Measurements from ENCODE around the gene VCAN. TPM values are rescaled to one million over a fixed set of nuclear protein-coding genes. Genes with fewer than 3 reads are reported as not detected.

VCAN gene
- total RNA-seq, 1 donor = 543 TPM

GRCh38 chr5:83473346-83474160, 2.0 kb downstream of the VCAN start:
- H3K79me2 ChIP-seq (ENCODE audit: insufficient read depth, low read length) = peaks cover 36% of the 10 kb centered on the region
- H3K4me3 ChIP-seq (ENCODE audit: insufficient read depth, low read length) = peak overlapping the region; percentile 89
- peak; percentile 98 for DNase-seq (ENCODE audit: insufficient read length, low spot score, missing footprints)
- peaks cover 22% of the 10 kb centered on the region for H3K27me3 ChIP-seq (ENCODE audit: insufficient read depth, low read length)
- H3K4me2 ChIP-seq (ENCODE audit: insufficient read depth, low read length) = peak overlapping the region; percentile 92
- peaks cover 7% of the 10 kb centered on the region for H3K36me3 ChIP-seq (ENCODE audit: insufficient read depth, low read length)
- peak overlapping the region; percentile 92 for H2AFZ ChIP-seq (ENCODE audit: low read length)
- peaks cover 26% of the 10 kb centered on the region for H3K4me1 ChIP-seq (ENCODE audit: insufficient read depth, low read length)
- H3K9me3 ChIP-seq (ENCODE audit: low read depth, low read length) = no peaks in the 10 kb centered on the region
- no peaks in the 10 kb centered on the region for H4K20me1 ChIP-seq (ENCODE audit: insufficient read depth, low read length)
- peak overlapping the region; percentile 98 for H3K27ac ChIP-seq (ENCODE audit: low read depth, low read length)
- TF ChIP-seq, protein P1, sequence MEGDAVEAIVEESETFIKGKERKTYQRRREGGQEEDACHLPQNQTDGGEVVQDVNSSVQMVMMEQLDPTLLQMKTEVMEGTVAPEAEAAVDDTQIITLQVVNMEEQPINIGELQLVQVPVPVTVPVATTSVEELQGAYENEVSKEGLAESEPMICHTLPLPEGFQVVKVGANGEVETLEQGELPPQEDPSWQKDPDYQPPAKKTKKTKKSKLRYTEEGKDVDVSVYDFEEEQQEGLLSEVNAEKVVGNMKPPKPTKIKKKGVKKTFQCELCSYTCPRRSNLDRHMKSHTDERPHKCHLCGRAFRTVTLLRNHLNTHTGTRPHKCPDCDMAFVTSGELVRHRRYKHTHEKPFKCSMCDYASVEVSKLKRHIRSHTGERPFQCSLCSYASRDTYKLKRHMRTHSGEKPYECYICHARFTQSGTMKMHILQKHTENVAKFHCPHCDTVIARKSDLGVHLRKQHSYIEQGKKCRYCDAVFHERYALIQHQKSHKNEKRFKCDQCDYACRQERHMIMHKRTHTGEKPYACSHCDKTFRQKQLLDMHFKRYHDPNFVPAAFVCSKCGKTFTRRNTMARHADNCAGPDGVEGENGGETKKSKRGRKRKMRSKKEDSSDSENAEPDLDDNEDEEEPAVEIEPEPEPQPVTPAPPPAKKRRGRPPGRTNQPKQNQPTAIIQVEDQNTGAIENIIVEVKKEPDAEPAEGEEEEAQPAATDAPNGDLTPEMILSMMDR (IDR thresholded peaks at IDR 0.05; ENCODE audit: extremely low read depth, low read depth, low read length) = peak; percentile 93

- Histone ChIP-seq H2AFZ (ENCODE audit: low read length) (peak overlapping the region; percentile 92), H3K4me3 (ENCODE audit: insufficient read depth, low read length) (peak overlapping the region; percentile 89), H3K36me3 (ENCODE audit: insufficient read depth, low read length) (peaks cover 14% of the 10 kb centered on the region), H3K79me2 (ENCODE audit: insufficient read depth, low read length) (peaks cover 43% of the 10 kb centered on the region), H4K20me1 (ENCODE audit: insufficient read depth, low read length) (peaks cover 2% of the 10 kb centered on the region), H3K27ac (ENCODE audit: low read depth, low read length) (peak overlapping the region; percentile 98), H3K27me3 (ENCODE audit: insufficient read depth, low read length) (peaks cover 15% of the 10 kb centered on the region), H3K4me1 (ENCODE audit: insufficient read depth, low read length) (peaks cover 26% of the 10 kb centered on the region), H3K9me3 (ENCODE audit: low read depth, low read length) (no peaks in the 10 kb centered on the region), H3K4me2 (ENCODE audit: insufficient read depth, low read length) (peak overlapping the region; percentile 92)
- DNase-seq (ENCODE audit: insufficient read length, low spot score, missing footprints) = peak; percentile 91
- TF ChIP-seq, protein P1 (IDR thresholded peaks at IDR 0.05; ENCODE audit: extremely low read depth, low read depth, low read length) = no peak
Measured at GRCh38 chr5:83474161-83474796, 2.7 kb downstream of the VCAN start.

DNA sequence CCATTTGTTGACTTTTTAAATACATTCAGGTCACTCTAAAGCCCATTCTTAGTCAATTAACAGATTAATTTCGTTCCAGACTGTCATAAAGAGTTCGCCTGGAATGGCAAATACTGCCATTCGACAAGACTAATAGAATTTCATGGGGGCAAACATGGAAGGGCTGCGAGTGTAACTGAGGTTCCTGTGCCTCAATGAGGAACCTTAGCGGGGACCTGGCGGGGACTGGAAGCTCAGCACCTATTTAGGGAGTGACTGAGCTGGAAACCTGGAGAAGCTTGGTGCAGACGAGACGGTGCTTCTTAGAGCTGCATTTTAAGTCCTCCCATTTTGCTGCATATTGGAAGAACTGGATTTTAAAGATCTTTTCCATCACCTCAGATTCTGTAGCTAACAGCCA, 3.4 kb downstream of the VCAN start:
- Histone ChIP-seq H2AFZ (ENCODE audit: low read length) (peak overlapping the region; percentile 36), H4K20me1 (ENCODE audit: insufficient read depth, low read length) (peaks cover 3% of the 10 kb centered on the region), H3K9me3 (ENCODE audit: low read depth, low read length) (no peaks in the 10 kb centered on the region), H3K79me2 (ENCODE audit: insufficient read depth, low read length) (peaks cover 50% of the 10 kb centered on the region), H3K27me3 (ENCODE audit: insufficient read depth, low read length) (peaks cover 8% of the 10 kb centered on the region), H3K4me3 (ENCODE audit: insufficient read depth, low read length) (peak overlapping the region; percentile 89), H3K27ac (ENCODE audit: low read depth, low read length) (peak overlapping the region; percentile 98), H3K36me3 (ENCODE audit: insufficient read depth, low read length) (peaks cover 19% of the 10 kb centered on the region), H3K4me2 (ENCODE audit: insufficient read depth, low read length) (peak overlapping the region; percentile 92), H3K4me1 (ENCODE audit: insufficient read depth, low read length) (peaks cover 26% of the 10 kb centered on the region)
- no peak for DNase-seq (ENCODE audit: insufficient read length, low spot score, missing footprints)
- TF ChIP-seq, protein P1 (IDR thresholded peaks at IDR 0.05; ENCODE audit: extremely low read depth, low read depth, low read length) = no peak

GRCh38 chr5:83475391-83475863, 3.9 kb downstream of the VCAN start:
- Histone ChIP-seq H3K4me1 (ENCODE audit: insufficient read depth, low read length) (peaks cover 26% of the 10 kb centered on the region), H3K36me3 (ENCODE audit: insufficient read depth, low read length) (peaks cover 24% of the 10 kb centered on the region), H3K4me2 (ENCODE audit: insufficient read depth, low read length) (peak overlapping the region; percentile 92), H3K27ac (ENCODE audit: low read depth, low read length) (peak overlapping the region; percentile 98), H3K9me3 (ENCODE audit: low read depth, low read length) (no peaks in the 10 kb centered on the region), H3K27me3 (ENCODE audit: insufficient read depth, low read length) (peaks cover 4% of the 10 kb centered on the region), H3K79me2 (ENCODE audit: insufficient read depth, low read length) (peaks cover 55% of the 10 kb centered on the region), H4K20me1 (ENCODE audit: insufficient read depth, low read length) (peaks cover 3% of the 10 kb centered on the region), H3K4me3 (ENCODE audit: insufficient read depth, low read length) (peak overlapping the region; percentile 89), H2AFZ (ENCODE audit: low read length) (peak overlapping the region; percentile 36)
- TF ChIP-seq, protein P1 (IDR thresholded peaks at IDR 0.05; ENCODE audit: extremely low read depth, low read depth, low read length) = no peak
- DNase-seq (ENCODE audit: insufficient read length, low spot score, missing footprints) = peak; percentile 87

Data from osteoblast (primary cell).